Esophagus muscularis mucosa (tissue), 4 donors: ENCODE results near the gene PCLAF.

ENCODE experiments used
- EP300 ChIP-seq: sonication (generic); formaldehyde crosslinking; IDR thresholded peaks from one replicate; pipeline ENCODE4 v1.6.1; 2017; ENCODE audit warnings: antibody characterized with exemption
- POLR2A ChIP-seq: fragments of 450-650 bp; IDR thresholded peaks from one replicate; pipeline ENCODE4 v1.6.1; 2017; ENCODE audit warnings: antibody characterized with exemption, moderate library complexity, mild to moderate bottlenecking, low read depth
- POLR2AphosphoS5 ChIP-seq, 2 donors: sonication (generic); formaldehyde crosslinking; IDR thresholded peaks; one replicate each; pipeline ENCODE4 v1.6.1; 2017; ENCODE audit warnings: antibody characterized with exemption in 2 of 2
- TF ChIP-seq, protein P1 (sequence below), 3 experiments: fragments of 200-600 bp in 2 of 3; fragments of 450-650 bp in 1 of 3; sonication (generic) in 2 of 3; IDR thresholded peaks; one replicate each; pipeline ENCODE4 v1.5.1; 2017 to 2019; ENCODE audit warnings: antibody characterized with exemption in 3 of 3, mild to moderate bottlenecking in 2 of 3, moderate library complexity in 1 of 3

DNA sequence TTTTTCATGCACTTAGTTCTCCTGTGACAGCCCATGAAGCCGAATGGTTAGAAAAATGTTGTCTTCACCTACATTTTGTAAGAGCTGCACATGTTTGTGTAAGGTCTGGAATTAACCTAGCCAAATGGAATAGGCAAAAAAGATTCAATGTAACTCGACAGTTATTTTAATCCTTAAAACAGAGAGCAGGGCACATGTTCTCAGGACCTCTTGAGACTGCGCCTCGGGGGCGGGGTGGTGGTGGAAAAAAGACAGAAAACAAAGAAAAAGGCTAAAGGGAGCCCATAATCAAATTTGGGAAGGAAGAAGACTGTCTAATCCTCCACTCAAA lies 24.6 kb downstream of the PCLAF start:
- TF ChIP-seq POLR2A (no peak), EP300 (no peak), POLR2AphosphoS5 (IDR thresholded peaks at IDR 0.05) (no peak)
- TF ChIP-seq, protein P1, sequence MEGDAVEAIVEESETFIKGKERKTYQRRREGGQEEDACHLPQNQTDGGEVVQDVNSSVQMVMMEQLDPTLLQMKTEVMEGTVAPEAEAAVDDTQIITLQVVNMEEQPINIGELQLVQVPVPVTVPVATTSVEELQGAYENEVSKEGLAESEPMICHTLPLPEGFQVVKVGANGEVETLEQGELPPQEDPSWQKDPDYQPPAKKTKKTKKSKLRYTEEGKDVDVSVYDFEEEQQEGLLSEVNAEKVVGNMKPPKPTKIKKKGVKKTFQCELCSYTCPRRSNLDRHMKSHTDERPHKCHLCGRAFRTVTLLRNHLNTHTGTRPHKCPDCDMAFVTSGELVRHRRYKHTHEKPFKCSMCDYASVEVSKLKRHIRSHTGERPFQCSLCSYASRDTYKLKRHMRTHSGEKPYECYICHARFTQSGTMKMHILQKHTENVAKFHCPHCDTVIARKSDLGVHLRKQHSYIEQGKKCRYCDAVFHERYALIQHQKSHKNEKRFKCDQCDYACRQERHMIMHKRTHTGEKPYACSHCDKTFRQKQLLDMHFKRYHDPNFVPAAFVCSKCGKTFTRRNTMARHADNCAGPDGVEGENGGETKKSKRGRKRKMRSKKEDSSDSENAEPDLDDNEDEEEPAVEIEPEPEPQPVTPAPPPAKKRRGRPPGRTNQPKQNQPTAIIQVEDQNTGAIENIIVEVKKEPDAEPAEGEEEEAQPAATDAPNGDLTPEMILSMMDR (IDR thresholded peaks at IDR 0.05), result no peak
